HuH-7.5 (cell line): ENCODE data around the gene HOXA13.
A peak's percentile ranks its signal among the peaks of the same experiment; 100 is the strongest.

Source experiments
- DNase-seq: peaks from one replicate; pipeline ENCODE4 v3.0.0; 2011; ENCODE audit warnings: low spot score

The HOXA13 gene

GRCh38 chr7:27170426-27171324 is 29.2 kb downstream of the HOXA13 start:
- DNase-seq, result no peak

- no peak for DNase-seq
These were observed 30.0 kb downstream of the HOXA13 start for GRCh38 chr7:27169658-27170425.

GRCh38 chr7:27168265-27168947 is 31.5 kb downstream of the HOXA13 start:
- no peak for DNase-seq

GRCh38 chr7:27167916-27168264 is 32.0 kb downstream of the HOXA13 start:
- no peak for DNase-seq

GRCh38 chr7:27166531-27167505 is 33.1 kb downstream of the HOXA13 start:
- DNase-seq, result no peak

GRCh38 chr7:27165996-27166530 is 33.8 kb downstream of the HOXA13 start:
- DNase-seq, result no peak

GRCh38 chr7:27165089-27165995 is 34.5 kb downstream of the HOXA13 start, which contains the start of gene HOXA9:
TSS of gene HOXA9 (minus strand) at chr7:27165537. CDS start at chr7:27165457, 80 bp downstream.
- DNase-seq, result no peak

- no peak for DNase-seq
These were observed 35.4 kb downstream of the HOXA13 start for GRCh38 chr7:27164367-27165088.

- no peak for DNase-seq
These were observed 35.9 kb downstream of the HOXA13 start for GRCh38 chr7:27164045-27164366.

GRCh38 chr7:27163288-27164044 is 36.4 kb downstream of the HOXA13 start:
- no peak for DNase-seq

- DNase-seq, result no peak
These were observed 37.2 kb downstream of the HOXA13 start for GRCh38 chr7:27162561-27163287.

- DNase-seq, result no peak
These were observed 38.0 kb downstream of the HOXA13 start for GRCh38 chr7:27161721-27162560.

- DNase-seq, result no peak
These were observed 38.6 kb downstream of the HOXA13 start for GRCh38 chr7:27161214-27161720.

- peak; percentile 96 for DNase-seq
These were observed 39.2 kb downstream of the HOXA13 start for GRCh38 chr7:27160546-27161213.

- no peak for DNase-seq
These were observed 39.7 kb downstream of the HOXA13 start for GRCh38 chr7:27160145-27160545.
